PC-9 (cell line): Measurements from ENCODE around the gene ERC1. TPM values are rescaled to one million over a fixed set of nuclear protein-coding genes. Genes with fewer than 3 reads are reported as not detected.

Experiments used
- BruUV-seq: library from RNA; stranded (reverse); fragments of 400-500 nt; replicated peaks from 2 replicates; lab custom pipeline; 2021; lab: Mats Ljungman, UMichigan
- CTCF ChIA-PET: fragments of 300-600 bp; sonication (Branson Sonifier 250); formaldehyde crosslinking; loops from one replicate; lab custom pipeline; 2022; ENCODE audit warnings: antibody characterized with exemption; lab: Charles Lee
- POLR2A ChIA-PET: fragments of 300-600 bp; sonication (Branson Sonifier 250); formaldehyde crosslinking; loops from one replicate; lab custom pipeline; 2022; ENCODE audit warnings: antibody characterized with exemption; ENCODE audit not compliant: unreplicated experiment; lab: Charles Lee
- DNase-seq, 2 experiments: peaks; one replicate each; pipeline versions ENCODE4 v3.0.0 to v3.0.0-alpha.2; 2015 to 2022; ENCODE audit warnings: mixed read lengths in 1 of 2
- H2AFZ ChIP-seq: fragments of 200-600 bp; sonication (generic); 2 replicates; pipeline ENCODE4 v1.8.1; 2017; ENCODE audit warnings: antibody characterized with exemption
- H3F3A ChIP-seq: fragments of 200-600 bp; sonication (generic); 2 replicates; pipeline ENCODE4 v1.8.1; 2017; ENCODE audit warnings: antibody characterized with exemption, mild to moderate bottlenecking, low read depth; ENCODE audit not compliant: insufficient read depth
- H3K27ac ChIP-seq: fragments of 200-600 bp; sonication (generic); 2 replicates; pipeline ENCODE4 v1.6.1; 2016; ENCODE audit warnings: mixed run types
- H3K27me3 ChIP-seq: fragments of 200-600 bp; sonication (generic); 2 replicates; pipeline ENCODE4 v1.6.1; 2016; ENCODE audit warnings: low read depth, mixed run types; ENCODE audit not compliant: insufficient read depth
- H3K36me3 ChIP-seq: fragments of 200-600 bp; sonication (generic); 2 replicates; pipeline ENCODE4 v1.6.1; 2016; ENCODE audit warnings: low read depth, mixed run types
- H3K4me1 ChIP-seq: fragments of 200-600 bp; sonication (generic); replicated peaks from 2 replicates; pipeline ENCODE4 v1.6.1; 2016; ENCODE audit warnings: mixed run types; ENCODE audit not compliant: insufficient read depth
- H3K4me2 ChIP-seq: fragments of 200-600 bp; sonication (generic); 2 replicates; pipeline ENCODE4 v1.6.1; 2017; ENCODE audit warnings: mixed run types
- H3K4me3 ChIP-seq: fragments of 200-600 bp; sonication (generic); 2 replicates; pipeline ENCODE4 v1.6.1; 2016; ENCODE audit warnings: mixed run types
- H3K79me2 ChIP-seq: fragments of 200-600 bp; sonication (generic); 2 replicates; pipeline ENCODE4 v1.6.1; 2017; ENCODE audit warnings: low read depth, mixed run types
- H3K9me2 ChIP-seq: fragments of 200-600 bp; sonication (generic); 2 replicates; pipeline ENCODE4 v1.8.1; 2017; ENCODE audit warnings: mild to moderate bottlenecking; ENCODE audit not compliant: insufficient read depth
- H3K9me3 ChIP-seq: fragments of 200-600 bp; sonication (generic); 2 replicates; pipeline ENCODE4 v1.8.1; 2016; ENCODE audit warnings: low read depth; ENCODE audit not compliant: insufficient read depth
- H4K20me1 ChIP-seq: fragments of 200-600 bp; sonication (generic); 2 replicates; pipeline ENCODE4 v1.8.1; 2017; ENCODE audit not compliant: insufficient read depth
- EZH2 ChIP-seq: fragments of 200-600 bp; sonication (generic); IDR thresholded peaks from 2 replicates; pipeline ENCODE4 v1.8.0; 2017; ENCODE audit warnings: antibody characterized with exemption, low read depth
- intact Hi-C: fragments of 100-400 bp; cut with micrococcal nuclease; formaldehyde crosslinking; loops from one replicate; pipeline ENCODE4 v1.10.0; 2022; ENCODE audit not compliant: unreplicated experiment
- total RNA-seq: library from RNA; stranded (reverse); gene quantifications from 2 replicates; pipeline ENCODE4 v1.2.3, GENCODE V29; 2021
- TF ChIP-seq, protein P1 (sequence below): fragments of 200-600 bp; sonication (generic); conservative IDR thresholded peaks from 2 replicates; pipeline ENCODE4 v1.6.1; 2017; ENCODE audit warnings: mixed run types, antibody characterized with exemption, mild to moderate bottlenecking, moderate library complexity

ERC1 gene
- total RNA-seq, 1 experiment from 2014 or later, result 52.0 TPM

DNA sequence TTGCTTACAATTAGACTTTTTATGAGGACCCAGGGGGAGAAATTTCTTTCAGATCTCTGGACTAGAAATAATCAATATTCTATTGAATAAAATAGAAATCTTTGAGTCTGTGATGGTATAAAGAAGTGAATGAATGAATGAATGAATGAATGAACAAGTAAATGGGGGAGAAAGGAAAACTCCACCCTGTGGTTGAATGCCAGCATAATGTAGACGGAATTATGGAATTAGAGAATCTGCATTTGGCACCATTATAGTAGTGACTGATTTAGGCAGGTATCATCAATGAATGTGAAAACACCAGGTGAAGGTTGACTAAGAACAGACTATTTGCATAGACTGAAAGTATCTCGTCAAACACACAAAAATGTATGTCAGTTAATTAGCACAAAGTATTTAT is 468.3 kb downstream of the ERC1 start:
- TF ChIP-seq, protein P1, sequence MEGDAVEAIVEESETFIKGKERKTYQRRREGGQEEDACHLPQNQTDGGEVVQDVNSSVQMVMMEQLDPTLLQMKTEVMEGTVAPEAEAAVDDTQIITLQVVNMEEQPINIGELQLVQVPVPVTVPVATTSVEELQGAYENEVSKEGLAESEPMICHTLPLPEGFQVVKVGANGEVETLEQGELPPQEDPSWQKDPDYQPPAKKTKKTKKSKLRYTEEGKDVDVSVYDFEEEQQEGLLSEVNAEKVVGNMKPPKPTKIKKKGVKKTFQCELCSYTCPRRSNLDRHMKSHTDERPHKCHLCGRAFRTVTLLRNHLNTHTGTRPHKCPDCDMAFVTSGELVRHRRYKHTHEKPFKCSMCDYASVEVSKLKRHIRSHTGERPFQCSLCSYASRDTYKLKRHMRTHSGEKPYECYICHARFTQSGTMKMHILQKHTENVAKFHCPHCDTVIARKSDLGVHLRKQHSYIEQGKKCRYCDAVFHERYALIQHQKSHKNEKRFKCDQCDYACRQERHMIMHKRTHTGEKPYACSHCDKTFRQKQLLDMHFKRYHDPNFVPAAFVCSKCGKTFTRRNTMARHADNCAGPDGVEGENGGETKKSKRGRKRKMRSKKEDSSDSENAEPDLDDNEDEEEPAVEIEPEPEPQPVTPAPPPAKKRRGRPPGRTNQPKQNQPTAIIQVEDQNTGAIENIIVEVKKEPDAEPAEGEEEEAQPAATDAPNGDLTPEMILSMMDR, result no peak
- no peak overlapping the region for H3K4me2 ChIP-seq
- no peaks in the 10 kb centered on the region; the same call in 1 of the 2 replicates for H3F3A ChIP-seq
- H3K9me2 ChIP-seq, result peaks cover 7% of the 10 kb centered on the region; the same call in 1 of the 2 replicates
- H3K9me3 ChIP-seq, result no peaks in the 10 kb centered on the region
- intact Hi-C loops, result no loop called here
- no peaks in the 10 kb centered on the region for H3K79me2 ChIP-seq
- H4K20me1 ChIP-seq, result no peaks in the 10 kb centered on the region
- no TSS peak for BruUV-seq
- H3K27me3 ChIP-seq, result no peaks in the 10 kb centered on the region
- no peak overlapping the region for H3K27ac ChIP-seq
- no peak for DNase-seq
- no peaks in the 10 kb centered on the region for H3K4me1 ChIP-seq
- ChIA-PET CTCF (no interaction called here), POLR2A (no interaction called here)
- H2AFZ ChIP-seq, result no peak overlapping the region
- no peak overlapping the region for H3K4me3 ChIP-seq
- no peaks in the 10 kb centered on the region for H3K36me3 ChIP-seq

DNA sequence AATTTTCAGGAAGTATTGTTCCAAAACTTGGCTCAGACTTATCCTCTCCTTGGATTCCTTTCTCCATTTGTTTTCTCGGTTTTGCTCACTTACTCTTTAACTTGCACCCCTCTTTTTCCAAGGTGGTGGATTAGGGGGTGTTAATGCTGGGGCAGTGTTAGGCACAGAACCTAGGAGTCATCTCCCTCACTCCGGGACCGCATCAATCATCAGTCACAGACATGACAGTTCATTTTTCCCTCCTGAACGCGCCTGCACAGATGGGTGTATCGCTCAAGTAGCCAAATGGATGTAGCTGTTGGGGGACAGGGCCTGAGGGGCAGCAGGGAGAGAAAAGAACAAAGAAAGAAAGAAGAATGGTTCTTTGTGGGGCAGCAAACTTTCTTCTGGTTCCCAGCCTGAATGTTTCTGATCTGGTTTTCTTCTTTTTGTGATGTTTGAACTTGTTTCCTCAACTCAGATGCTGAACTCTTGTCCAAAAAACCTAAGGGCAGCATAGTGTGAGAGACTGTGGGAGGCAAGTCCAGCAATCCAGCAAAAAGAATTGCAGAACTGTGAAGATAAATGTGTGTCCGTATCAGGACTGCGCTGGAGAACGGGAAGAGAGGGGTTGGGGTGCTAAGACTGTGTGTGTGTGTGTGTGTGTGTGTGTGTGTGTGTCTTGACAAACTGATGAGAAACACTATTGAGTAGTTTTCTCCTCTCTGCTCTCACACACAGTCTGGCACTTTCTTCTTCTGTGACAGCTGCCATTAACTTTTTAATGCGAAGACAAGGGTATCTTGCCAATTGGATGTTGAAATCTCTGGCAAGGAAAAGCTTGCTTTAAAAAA is 472.3 kb downstream of the ERC1 start:
- CTCF ChIA-PET, result no interaction called here
- DNase-seq, result no peak
- H3K79me2 ChIP-seq, result no peaks in the 10 kb centered on the region
- H4K20me1 ChIP-seq, result no peaks in the 10 kb centered on the region
- no peak overlapping the region for H3K4me2 ChIP-seq
- H3F3A ChIP-seq, result no peaks in the 10 kb centered on the region
- no peak overlapping the region for H3K27ac ChIP-seq
- no peak overlapping the region for H3K4me3 ChIP-seq
- H3K36me3 ChIP-seq, result no peaks in the 10 kb centered on the region
- intact Hi-C loops, result no loop called here
- H3K9me2 ChIP-seq, result peaks cover 7% of the 10 kb centered on the region; the same call in 1 of the 2 replicates
- H3K9me3 ChIP-seq, result no peaks in the 10 kb centered on the region
- POLR2A ChIA-PET, result no interaction called here
- H3K27me3 ChIP-seq, result no peaks in the 10 kb centered on the region
- no peak for TF ChIP-seq EZH2
- TF ChIP-seq, protein P1, result no peak
- no peak overlapping the region for H2AFZ ChIP-seq
- BruUV-seq, result no TSS peak
- H3K4me1 ChIP-seq, result no peaks in the 10 kb centered on the region

DNA sequence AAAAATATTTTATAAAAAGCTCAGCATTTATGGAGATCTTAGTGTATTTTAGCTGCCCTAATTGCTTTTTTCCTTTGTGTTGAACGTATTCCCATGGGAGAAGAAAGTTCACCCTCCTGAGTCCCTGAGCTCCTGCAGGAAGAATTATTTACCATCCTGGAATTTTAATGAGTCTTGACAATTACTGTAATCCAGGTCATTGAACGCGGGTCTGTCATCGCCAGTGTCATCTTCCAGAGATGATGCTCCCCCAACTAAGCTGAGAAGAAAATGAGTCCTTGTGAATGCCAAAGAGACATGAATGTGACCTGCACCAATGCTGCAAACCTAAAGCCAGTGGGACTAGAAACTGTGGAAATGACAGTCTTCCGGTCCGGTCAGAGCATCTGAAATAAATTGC is 473.9 kb downstream of the ERC1 start:
- H3K79me2 ChIP-seq, result no peaks in the 10 kb centered on the region
- no peak overlapping the region for H2AFZ ChIP-seq
- DNase-seq, result no peak
- H3K36me3 ChIP-seq, result no peaks in the 10 kb centered on the region
- TF ChIP-seq, protein P1, result no peak
- no peaks in the 10 kb centered on the region for H4K20me1 ChIP-seq
- intact Hi-C loops, result no loop called here
- H3K9me2 ChIP-seq, result no peaks in the 10 kb centered on the region; the same call in 1 of the 2 replicates
- no peak overlapping the region for H3K4me2 ChIP-seq
- CTCF ChIA-PET, result no interaction called here
- no peaks in the 10 kb centered on the region for H3F3A ChIP-seq
- no peak overlapping the region for H3K27ac ChIP-seq
- no TSS peak for BruUV-seq
- no peaks in the 10 kb centered on the region for H3K4me1 ChIP-seq
- H3K27me3 ChIP-seq, result no peaks in the 10 kb centered on the region
- H3K4me3 ChIP-seq, result no peak overlapping the region
- POLR2A ChIA-PET, result interaction anchor here (0.6 kb wide), 1 partner anchor 347 kb away, joined by 3 read pairs; no protein-coding TSS in a partner anchor
- no peaks in the 10 kb centered on the region for H3K9me3 ChIP-seq
